Smooth muscle cell (in vitro differentiated cells): ENCODE measurements around the gene FBXO40. TPM values are rescaled to one million over a fixed set of nuclear protein-coding genes. Genes with fewer than 3 reads are reported as not detected.

ENCODE experiments used
- DNase-seq: peaks from one replicate; lab custom pipeline; 2025; ENCODE audit not compliant: unreplicated experiment; lab: John Stamatoyannopoulos, UW
- H2AFZ ChIP-seq: fragments of 200-600 bp; sonication (generic); 2 replicates; pipeline ENCODE4 v1.6.0; 2016; ENCODE audit warnings: antibody characterized with exemption, low read depth, mild to moderate bottlenecking
- H3F3A ChIP-seq: fragments of 200-600 bp; sonication (generic); 2 replicates; pipeline ENCODE4 v1.6.0; 2017; ENCODE audit warnings: antibody characterized with exemption, low read depth
- H3K27ac ChIP-seq: fragments of 200-600 bp; sonication (generic); 2 replicates; pipeline ENCODE4 v1.5.1; 2016; ENCODE audit warnings: low read depth, mild to moderate bottlenecking
- H3K27me3 ChIP-seq: fragments of 200-600 bp; sonication (generic); 2 replicates; pipeline ENCODE4 v1.6.1; 2016; ENCODE audit warnings: low read depth, mild to moderate bottlenecking
- H3K36me3 ChIP-seq: fragments of 200-600 bp; sonication (generic); 2 replicates; pipeline ENCODE4 v1.5.1; 2016; ENCODE audit warnings: low read depth
- H3K4me1 ChIP-seq: fragments of 200-600 bp; sonication (generic); 2 replicates; pipeline ENCODE4 v1.5.1; 2016; ENCODE audit warnings: low read depth
- H3K4me2 ChIP-seq: fragments of 200-600 bp; sonication (generic); 2 replicates; pipeline ENCODE4 v1.6.0; 2016; ENCODE audit warnings: mild to moderate bottlenecking
- H3K4me3 ChIP-seq: fragments of 200-600 bp; sonication (generic); 2 replicates; pipeline ENCODE4 v1.5.1; 2016; ENCODE audit warnings: mild to moderate bottlenecking
- H3K79me2 ChIP-seq: fragments of 200-600 bp; sonication (generic); 2 replicates; pipeline ENCODE4 v1.6.0; 2016; ENCODE audit warnings: low read depth, mild to moderate bottlenecking
- H3K9ac ChIP-seq: fragments of 200-600 bp; sonication (generic); 2 replicates; pipeline ENCODE4 v1.6.0; 2016; ENCODE audit warnings: low read depth
- H3K9me3 ChIP-seq: fragments of 200-600 bp; sonication (generic); replicated peaks from 2 replicates; pipeline ENCODE4 v1.5.1; 2016; ENCODE audit warnings: low read depth
- H4K20me1 ChIP-seq: fragments of 200-600 bp; sonication (generic); 2 replicates; pipeline ENCODE4 v1.6.0; 2016; ENCODE audit warnings: low read depth
- CTCF ChIP-seq: fragments of 200-600 bp; sonication (generic); IDR thresholded peaks from 2 replicates; pipeline ENCODE4 v1.5.1; 2017; ENCODE audit warnings: borderline replicate concordance, mild to moderate bottlenecking, antibody characterized with exemption; ENCODE audit not compliant: insufficient read depth, poor library complexity, severe bottlenecking
- WGBS: methylation state at CpG from one replicate; pipeline ENCODE4 v1.1.7; 2016; ENCODE audit warnings: low lambda C conversion rate; 5-methylcytosine and 5-hydroxymethylcytosine counted together
- polyA plus RNA-seq: library from polyadenylated mRNA; unstranded; fragments of >200 nt; fragmentation: Nextera tagmentation; extraction: Ambion mirVana; gene quantifications from 2 replicates; pipeline ENCODE4 v1.2.1, GENCODE V29; 2016
- total RNA-seq: library from RNA; depleted of rRNA; stranded (reverse); fragments of >200 nt; gene quantifications from 2 replicates; pipeline ENCODE4 v1.2.3, GENCODE V29; 2014

Gene FBXO40
- total and polyA plus RNA-seq, 2 experiments from 2014 or later = not detected

DNA sequence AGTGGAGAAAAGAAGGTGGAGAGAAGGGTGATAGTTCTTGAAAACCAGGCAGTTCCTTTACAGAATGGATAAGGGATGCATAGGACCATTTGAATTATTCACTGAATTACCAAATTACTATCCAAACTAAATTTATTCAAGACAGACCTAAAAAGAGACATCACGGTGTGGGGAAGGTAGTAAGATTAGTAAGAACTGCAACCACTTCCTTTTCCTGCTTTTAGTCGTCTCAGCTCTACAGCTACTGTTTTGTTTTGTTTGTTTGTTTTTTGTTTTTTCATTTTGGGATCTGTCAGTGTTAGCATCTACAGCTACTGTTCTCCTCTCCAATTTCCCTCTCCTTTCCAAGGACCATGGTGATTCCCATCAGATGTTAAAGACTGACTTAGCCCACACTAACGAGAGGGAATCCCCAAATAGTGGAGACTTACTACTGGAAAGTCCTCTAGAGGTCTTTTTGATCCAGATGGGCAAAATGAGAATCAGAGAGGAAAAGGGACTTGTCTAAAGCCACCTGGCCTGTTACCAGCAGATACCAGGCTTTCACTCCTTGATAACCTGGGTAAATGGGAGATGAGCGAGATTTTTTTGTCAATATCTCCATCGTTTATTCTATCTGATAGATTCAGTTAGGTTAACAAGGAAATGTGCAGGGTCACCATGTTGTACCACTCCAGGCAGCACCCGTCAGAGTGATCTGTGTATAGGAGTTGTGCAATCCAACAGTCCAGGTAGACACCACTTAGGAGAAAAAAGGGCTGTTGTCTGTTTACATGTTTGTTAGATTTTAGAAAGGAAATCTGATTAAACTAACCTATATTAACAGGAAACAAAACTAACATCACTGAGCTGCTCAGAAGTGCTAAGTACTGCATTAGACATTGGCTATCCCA lies 61.6 kb downstream of the FBXO40 start:
- Histone ChIP-seq H3K4me1 (no peaks in the 10 kb centered on the region), H4K20me1 (no peaks in the 10 kb centered on the region), H3K27me3 (no peaks in the 10 kb centered on the region), H3K27ac (no peak overlapping the region), H3K9ac (no peak overlapping the region), H3K9me3 (no peaks in the 10 kb centered on the region), H3F3A (no peaks in the 10 kb centered on the region), H3K4me2 (no peak overlapping the region), H2AFZ (no peak overlapping the region), H3K36me3 (no peaks in the 10 kb centered on the region), H3K4me3 (no peak overlapping the region), H3K79me2 (no peaks in the 10 kb centered on the region)
- no peak for DNase-seq
- no peak for TF ChIP-seq CTCF
- WGBS = 89% methylated on average over 6 of the region's 6 CpGs

DNA sequence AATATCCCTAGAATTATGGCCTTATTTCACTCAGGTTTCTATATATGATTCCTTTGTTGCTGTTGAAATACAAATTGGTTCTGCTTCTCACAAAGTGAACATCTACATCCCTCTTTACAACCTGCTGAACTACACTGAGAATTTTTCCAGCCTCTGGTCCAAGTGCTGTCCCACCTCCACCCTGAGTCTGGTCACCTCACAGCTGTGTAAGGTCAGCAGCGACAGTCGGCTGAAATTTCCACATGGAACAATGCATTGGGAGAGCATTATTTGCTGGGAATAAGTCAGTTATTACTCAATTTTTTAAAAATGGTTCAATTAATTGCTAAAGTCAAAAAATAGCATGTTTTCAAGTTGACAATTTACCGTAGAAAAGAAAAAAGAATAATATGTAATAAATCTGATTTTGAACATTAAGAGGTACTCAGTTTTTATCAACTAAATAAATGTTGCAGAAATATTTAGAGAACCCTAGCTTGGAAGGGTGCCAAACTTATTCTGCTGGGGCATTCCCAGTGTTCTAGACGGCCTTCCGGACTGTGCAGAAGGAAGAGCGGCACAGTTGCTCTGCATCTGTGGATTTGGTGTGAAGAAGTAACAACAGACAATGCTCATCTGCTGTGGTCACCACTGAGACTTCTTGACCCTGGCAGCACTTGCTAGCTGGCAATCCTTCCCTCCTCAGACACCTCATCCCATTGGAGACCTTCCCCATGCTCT lies 65.7 kb downstream of the FBXO40 start:
- Histone ChIP-seq H3K27ac (no peak overlapping the region), H3K27me3 (no peaks in the 10 kb centered on the region), H3K79me2 (no peaks in the 10 kb centered on the region), H2AFZ (no peak overlapping the region), H3K36me3 (no peaks in the 10 kb centered on the region), H3F3A (peaks cover 12% of the 10 kb centered on the region), H3K4me2 (no peak overlapping the region), H4K20me1 (no peaks in the 10 kb centered on the region), H3K4me3 (no peak overlapping the region), H3K9me3 (no peaks in the 10 kb centered on the region), H3K4me1 (no peaks in the 10 kb centered on the region), H3K9ac (no peak overlapping the region)
- DNase-seq = no peak
- no peak for TF ChIP-seq CTCF
- 96% methylated on average over 6 of the region's 6 CpGs for WGBS

DNA sequence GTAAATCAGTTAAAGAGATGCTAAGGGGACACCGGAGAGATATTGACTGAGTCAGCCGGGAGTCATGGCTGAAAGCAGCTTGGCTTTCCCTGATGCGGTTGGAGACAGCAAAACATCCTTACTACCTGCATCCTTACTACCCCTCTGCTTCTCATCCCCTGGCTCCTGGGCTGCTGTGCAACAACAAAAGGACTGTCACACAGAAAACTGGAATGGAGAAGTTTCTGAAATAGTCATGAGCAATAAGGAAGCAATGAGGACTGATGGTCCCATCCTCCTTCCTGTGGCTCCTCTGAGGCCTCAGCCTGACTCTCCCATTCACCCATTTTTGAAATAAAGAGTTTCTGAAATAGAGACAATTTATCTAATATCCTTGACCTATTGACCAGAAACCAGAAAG lies 66.4 kb downstream of the FBXO40 start:
- H3F3A ChIP-seq = peaks cover 20% of the 10 kb centered on the region
- H3K27ac ChIP-seq = no peak overlapping the region
- no peak overlapping the region for H3K4me2 ChIP-seq
- H3K79me2 ChIP-seq = no peaks in the 10 kb centered on the region
- no peaks in the 10 kb centered on the region for H3K9me3 ChIP-seq
- no peak overlapping the region for H3K4me3 ChIP-seq
- H3K36me3 ChIP-seq = peaks cover 5% of the 10 kb centered on the region
- H2AFZ ChIP-seq = no peak overlapping the region
- no peak overlapping the region for H3K9ac ChIP-seq
- no peak for DNase-seq
- TF ChIP-seq CTCF = no peak
- 93% methylated on average over 3 of the region's 3 CpGs for WGBS
- no peaks in the 10 kb centered on the region for H4K20me1 ChIP-seq
- H3K4me1 ChIP-seq = no peaks in the 10 kb centered on the region
- no peaks in the 10 kb centered on the region for H3K27me3 ChIP-seq
